ENCODE data around the gene RTF2. TPM values are rescaled to one million over a fixed set of nuclear protein-coding genes. Genes with fewer than 3 reads are reported as not detected.

Gene RTF2
- total and polyA plus RNA-seq, 2 of the 13 experiments (the other 11 are each of a cell fraction or from before 2014, with no cell fraction given) = 81.8 to 142 TPM

DNA sequence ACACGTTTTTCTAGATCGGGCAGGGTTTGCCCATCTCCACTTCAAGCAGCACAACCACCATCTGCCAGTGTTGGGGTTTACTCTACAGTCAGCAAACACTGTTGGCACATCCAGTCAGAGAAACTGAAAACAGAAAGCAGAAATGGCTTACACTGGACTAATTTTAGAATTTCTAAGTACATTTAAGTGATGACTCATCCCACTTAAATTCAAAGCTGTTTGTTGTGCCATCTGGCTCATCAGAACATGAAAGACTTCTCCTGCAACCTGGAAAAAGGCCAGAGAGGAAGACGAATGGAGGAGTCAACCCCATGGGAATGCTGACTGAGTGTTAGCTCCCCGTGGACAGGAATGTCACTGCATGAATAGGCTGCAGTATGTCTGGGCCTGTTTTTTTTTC, 86.4 kb downstream of the RTF2 start (continued):
- no peak for TF ChIP-seq ZNF550 (CRISPR knock-in tag; IDR thresholded peaks at IDR 0.05; ENCODE audit: borderline replicate concordance)
- TF ChIP-seq TEAD3 (CRISPR knock-in tag; optimal IDR thresholded peaks at IDR 0.05; ENCODE audit: borderline replicate concordance) = peak; percentile 28
- TF ChIP-seq, protein P1, sequence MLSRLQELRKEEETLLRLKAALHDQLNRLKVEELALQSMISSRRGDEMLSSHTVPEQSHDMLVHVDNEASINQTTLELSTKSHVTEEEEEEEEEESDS (CRISPR knock-in tag; IDR thresholded peaks at IDR 0.05; ENCODE audit: borderline replicate concordance) = no peak
- TF ChIP-seq HOXD1 (CRISPR knock-in tag; IDR thresholded peaks at IDR 0.05) = no peak
- no peak; the same call in 1 of the 2 replicates for TF ChIP-seq ZKSCAN8 (CRISPR knock-in tag; IDR thresholded peaks at IDR 0.05; ENCODE audit: borderline replicate concordance)
- no peak for TF ChIP-seq STAG1 (CRISPR knock-in tag; IDR thresholded peaks at IDR 0.05)
- no peak for TF ChIP-seq ZNF17 (CRISPR knock-in tag; IDR thresholded peaks at IDR 0.05)
- TF ChIP-seq FOSL1 (CRISPR knock-in tag; IDR thresholded peaks at IDR 0.05; ENCODE audit: borderline replicate concordance) = peak; percentile 69; the same call in 1 of the 2 replicates
- TF ChIP-seq, protein P2, sequence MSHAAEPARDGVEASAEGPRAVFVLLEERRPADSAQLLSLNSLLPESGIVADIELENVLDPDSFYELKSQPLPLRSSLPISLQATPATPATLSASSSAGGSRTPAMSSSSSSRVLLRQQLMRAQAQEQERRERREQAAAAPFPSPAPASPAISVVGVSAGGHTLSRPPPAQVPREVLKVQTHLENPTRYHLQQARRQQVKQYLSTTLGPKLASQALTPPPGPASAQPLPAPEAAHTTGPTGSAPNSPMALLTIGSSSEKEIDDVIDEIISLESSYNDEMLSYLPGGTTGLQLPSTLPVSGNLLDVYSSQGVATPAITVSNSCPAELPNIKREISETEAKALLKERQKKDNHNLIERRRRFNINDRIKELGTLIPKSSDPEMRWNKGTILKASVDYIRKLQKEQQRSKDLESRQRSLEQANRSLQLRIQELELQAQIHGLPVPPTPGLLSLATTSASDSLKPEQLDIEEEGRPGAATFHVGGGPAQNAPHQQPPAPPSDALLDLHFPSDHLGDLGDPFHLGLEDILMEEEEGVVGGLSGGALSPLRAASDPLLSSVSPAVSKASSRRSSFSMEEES (CRISPR knock-in tag; IDR thresholded peaks at IDR 0.05) = no peak
- no peak for TF ChIP-seq GATAD1 (CRISPR knock-in tag; IDR thresholded peaks at IDR 0.05)
- TF ChIP-seq SAFB2 (CRISPR knock-in tag; IDR thresholded peaks at IDR 0.05; ENCODE audit: borderline replicate concordance, low read depth) = no peak
- TF ChIP-seq GATAD2A (CRISPR knock-in tag; IDR thresholded peaks at IDR 0.05) = peak; percentile 47
- TF ChIP-seq NFE2 (CRISPR knock-in tag; IDR thresholded peaks at IDR 0.05) = 0 out of 2 replicates have a peak, but pooled peaks have one; percentile 10
- no peak for TF ChIP-seq HOXA7 (CRISPR knock-in tag; IDR thresholded peaks at IDR 0.05)
- no peak for TF ChIP-seq NFIB (CRISPR knock-in tag; IDR thresholded peaks at IDR 0.05; ENCODE audit: borderline replicate concordance)
- TF ChIP-seq HDAC2 (CRISPR knock-in tag; IDR thresholded peaks at IDR 0.05) = no peak
- no peak for TF ChIP-seq ZNF136 (CRISPR knock-in tag; IDR thresholded peaks at IDR 0.05; ENCODE audit: low read depth)
- TF ChIP-seq ZNF747 (CRISPR knock-in tag; IDR thresholded peaks at IDR 0.05; ENCODE audit: borderline replicate concordance) = no peak
- TF ChIP-seq, protein P3, sequence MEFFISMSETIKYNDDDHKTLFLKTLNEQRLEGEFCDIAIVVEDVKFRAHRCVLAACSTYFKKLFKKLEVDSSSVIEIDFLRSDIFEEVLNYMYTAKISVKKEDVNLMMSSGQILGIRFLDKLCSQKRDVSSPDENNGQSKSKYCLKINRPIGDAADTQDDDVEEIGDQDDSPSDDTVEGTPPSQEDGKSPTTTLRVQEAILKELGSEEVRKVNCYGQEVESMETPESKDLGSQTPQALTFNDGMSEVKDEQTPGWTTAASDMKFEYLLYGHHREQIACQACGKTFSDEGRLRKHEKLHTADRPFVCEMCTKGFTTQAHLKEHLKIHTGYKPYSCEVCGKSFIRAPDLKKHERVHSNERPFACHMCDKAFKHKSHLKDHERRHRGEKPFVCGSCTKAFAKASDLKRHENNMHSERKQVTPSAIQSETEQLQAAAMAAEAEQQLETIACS (CRISPR knock-in tag; IDR thresholded peaks at IDR 0.05) = no peak
- TF ChIP-seq FOXJ3 (CRISPR knock-in tag; IDR thresholded peaks at IDR 0.05; ENCODE audit: borderline replicate concordance) = no peak
- TF ChIP-seq HCFC1 (IDR thresholded peaks at IDR 0.05; ENCODE audit: low read depth, low read length) = no peak
- TF ChIP-seq ZNF337 (CRISPR knock-in tag; IDR thresholded peaks at IDR 0.05; ENCODE audit: borderline replicate concordance, low read depth) = no peak
- TF ChIP-seq POGZ (CRISPR knock-in tag; IDR thresholded peaks at IDR 0.05) = no peak
- TF ChIP-seq TSC22D2 (CRISPR knock-in tag; IDR thresholded peaks at IDR 0.05; ENCODE audit: borderline replicate concordance) = no peak
- TF ChIP-seq KDM5B (CRISPR knock-in tag; IDR thresholded peaks at IDR 0.05; ENCODE audit: borderline replicate concordance) = no peak
- TF ChIP-seq, protein P4, sequence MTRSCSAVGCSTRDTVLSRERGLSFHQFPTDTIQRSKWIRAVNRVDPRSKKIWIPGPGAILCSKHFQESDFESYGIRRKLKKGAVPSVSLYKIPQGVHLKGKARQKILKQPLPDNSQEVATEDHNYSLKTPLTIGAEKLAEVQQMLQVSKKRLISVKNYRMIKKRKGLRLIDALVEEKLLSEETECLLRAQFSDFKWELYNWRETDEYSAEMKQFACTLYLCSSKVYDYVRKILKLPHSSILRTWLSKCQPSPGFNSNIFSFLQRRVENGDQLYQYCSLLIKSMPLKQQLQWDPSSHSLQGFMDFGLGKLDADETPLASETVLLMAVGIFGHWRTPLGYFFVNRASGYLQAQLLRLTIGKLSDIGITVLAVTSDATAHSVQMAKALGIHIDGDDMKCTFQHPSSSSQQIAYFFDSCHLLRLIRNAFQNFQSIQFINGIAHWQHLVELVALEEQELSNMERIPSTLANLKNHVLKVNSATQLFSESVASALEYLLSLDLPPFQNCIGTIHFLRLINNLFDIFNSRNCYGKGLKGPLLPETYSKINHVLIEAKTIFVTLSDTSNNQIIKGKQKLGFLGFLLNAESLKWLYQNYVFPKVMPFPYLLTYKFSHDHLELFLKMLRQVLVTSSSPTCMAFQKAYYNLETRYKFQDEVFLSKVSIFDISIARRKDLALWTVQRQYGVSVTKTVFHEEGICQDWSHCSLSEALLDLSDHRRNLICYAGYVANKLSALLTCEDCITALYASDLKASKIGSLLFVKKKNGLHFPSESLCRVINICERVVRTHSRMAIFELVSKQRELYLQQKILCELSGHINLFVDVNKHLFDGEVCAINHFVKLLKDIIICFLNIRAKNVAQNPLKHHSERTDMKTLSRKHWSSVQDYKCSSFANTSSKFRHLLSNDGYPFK (CRISPR knock-in tag; IDR thresholded peaks at IDR 0.05; ENCODE audit: borderline replicate concordance) = no peak
